A204.1 (cell line): ENCODE measurements around the gene MUC5AC.
"Not testable (repeated sequence)": the region's sequence is repeated elsewhere in the genome, so short reads cannot be mapped to it uniquely, and the experiment has no call there.

Experiments used
- FAIRE-seq: peaks from 2 replicates; lab custom pipeline; 2012; peaks lifted over from hg19 to GRCh38; lab: Jason Lieb, UNC

Gene MUC5AC

DNA sequence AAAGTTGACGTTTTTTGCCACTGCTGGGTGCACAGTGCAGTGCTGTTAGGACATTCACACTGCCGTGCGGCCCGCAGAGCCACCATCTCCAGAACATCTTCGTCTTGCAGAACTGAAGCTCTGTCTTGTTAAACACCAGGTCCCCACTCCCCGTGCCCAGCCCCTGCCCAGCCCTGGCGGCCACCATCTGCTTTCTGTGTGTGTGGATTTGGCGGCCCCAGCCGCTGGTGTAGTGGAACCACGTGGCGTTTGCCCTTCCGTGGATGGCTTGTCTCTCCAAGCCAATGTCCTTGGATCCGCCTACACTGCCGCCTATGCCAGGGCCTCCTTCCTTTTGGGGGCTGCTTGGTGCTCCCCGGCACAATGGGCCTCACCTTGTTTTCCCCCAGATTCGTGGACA, 8.2 kb upstream of the MUC5AC start:
- FAIRE-seq, result no peak

DNA sequence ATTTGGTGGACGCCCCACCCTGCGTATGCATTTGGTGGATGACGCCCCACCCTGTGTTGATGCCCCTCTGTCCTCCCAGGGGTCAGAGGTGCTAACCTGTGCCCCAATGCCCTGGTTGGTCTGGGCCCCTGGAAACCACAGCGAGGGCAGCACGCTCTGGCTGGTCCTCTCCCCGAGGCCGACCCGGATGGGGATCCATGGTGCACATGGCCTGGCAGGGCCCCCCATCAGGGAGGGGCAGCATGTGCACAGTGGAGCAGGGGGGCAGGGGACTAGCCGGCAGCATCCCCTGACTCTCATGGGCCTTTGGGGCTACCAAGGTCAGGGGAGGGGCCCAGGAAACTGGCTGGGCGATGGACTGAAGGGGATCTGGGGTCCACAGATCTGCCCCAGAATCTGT, 7.6 kb upstream of the MUC5AC start:
- FAIRE-seq, result no peak

GRCh38 chr11:1150769-1151365, 6.9 kb upstream of the MUC5AC start:
- no peak for FAIRE-seq

DNA sequence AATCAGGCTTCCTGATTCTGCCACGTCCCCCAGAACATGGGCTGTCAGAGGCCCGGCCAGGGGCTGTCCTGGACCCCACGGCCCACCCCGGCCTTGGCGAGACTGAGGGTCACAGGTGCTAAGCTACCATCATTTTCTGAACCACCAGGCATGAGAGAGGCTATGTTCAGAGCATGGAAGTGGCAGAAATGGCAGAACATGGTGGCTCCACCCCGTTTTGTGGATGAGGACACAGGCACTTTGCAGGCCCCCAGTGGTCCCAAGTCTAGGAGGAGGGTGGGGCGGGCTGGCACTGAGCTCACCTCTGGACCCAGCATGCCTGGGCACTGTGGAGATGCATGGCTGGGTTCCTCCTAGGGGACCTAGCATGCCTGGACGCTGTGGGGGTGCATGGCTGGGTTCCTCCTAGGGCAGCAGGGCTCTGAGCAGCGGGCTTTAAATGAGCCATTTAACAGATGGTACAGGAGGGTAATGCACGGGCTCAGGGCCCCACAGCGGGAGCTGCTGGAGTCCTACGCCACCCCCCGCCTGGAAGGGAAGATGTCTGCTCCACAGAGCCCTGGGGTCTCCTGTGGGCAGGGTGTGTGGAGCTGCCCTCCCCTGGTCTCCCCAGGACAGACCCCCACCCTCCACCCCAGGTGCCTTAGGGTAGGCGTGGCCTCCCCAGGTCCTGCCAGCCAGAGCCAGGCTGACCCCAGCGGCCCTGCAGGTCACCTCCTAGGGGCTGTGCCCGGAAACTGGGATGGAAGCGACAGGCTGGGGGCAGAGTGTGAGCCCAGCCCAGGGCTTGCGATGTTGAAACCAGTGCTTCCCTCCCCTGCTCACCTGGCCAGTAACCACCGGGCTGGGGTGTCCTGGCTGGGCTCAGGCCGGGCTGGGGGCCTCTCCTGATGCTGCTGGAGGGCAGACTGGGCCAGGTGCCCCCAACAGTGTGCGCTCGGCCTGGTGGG, 6.1 kb upstream of the MUC5AC start:
- no peak for FAIRE-seq

DNA sequence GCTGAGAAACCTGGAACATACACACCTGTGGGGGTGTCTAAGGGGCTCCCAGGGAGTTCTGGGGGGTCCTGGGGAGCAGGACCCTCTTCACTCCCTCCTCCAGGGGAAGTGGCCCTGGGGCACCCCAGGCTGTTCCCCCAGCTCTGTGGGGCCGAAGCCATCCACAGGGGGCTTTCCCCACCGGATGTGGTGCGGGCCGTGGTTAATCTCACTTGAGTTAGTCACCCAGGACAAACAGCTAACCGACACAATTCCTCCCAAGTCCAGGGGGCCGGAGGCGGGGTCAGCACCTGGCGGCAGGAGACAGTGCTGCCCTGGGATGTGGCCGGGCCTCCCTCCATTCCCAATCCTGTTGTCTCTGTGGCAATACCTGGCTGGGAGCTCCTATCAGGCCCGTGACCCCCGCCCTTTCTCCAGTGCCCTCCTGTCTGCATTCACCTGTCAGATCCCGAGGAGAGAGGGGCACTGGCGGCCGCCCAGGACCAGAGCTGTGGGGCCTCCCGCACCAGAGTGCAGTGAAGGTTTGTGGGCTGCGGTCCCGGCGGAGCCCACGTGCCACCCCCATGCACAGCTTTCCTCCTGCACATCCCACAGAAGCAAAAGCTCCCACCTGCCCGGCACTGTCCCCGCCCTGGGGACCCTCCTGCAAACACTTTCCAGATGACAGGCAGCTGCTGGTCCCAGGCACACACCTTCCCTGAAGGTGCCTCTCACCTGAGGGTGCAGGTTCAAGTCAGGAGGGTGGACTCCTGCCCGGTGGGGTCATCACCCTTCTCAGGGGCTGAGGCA, 5.2 kb upstream of the MUC5AC start:
- FAIRE-seq, result no peak

DNA sequence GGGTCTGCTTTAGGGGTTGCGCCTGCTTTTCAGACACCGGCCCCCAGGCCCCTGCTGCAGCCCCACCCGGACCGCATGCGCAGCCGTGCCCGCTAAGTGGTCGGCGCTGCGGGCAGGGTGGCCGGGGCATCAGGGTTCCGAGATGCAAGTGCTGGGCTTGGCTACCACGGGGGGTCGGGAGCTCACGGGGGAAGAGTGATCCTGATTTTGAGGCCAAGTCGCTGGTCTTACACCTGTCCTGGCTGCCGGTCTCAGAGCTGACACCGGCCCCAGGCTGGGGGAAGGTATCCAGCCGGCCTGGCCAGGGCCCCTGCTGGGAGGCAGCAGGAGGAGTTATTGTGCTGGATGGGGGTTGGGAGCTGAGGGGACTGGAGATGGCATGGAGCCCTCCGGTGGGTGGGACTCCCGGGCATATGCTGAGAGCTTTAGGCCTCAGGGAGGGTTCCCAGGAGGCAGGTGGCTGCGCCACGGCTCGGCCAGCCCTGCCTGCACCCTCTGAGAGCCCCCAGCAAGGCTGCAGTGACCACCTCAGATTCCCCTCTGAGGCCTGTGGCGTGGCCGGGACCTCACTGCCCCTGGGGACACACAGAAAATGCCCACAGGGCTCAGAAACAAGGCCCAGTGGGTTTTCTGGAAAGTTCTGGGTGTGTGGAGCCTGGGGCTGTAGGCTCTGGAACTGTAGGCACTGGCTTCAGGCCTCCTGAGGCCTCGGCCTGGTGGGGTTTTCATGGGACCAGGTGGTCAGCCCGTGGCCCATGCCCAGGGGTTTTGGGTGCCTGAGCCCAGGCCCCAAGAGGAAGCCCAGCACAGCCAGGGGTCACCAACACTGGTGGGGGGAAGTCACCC, 4.4 kb upstream of the MUC5AC start:
- no peak for FAIRE-seq

- no peak for FAIRE-seq
Observed at GRCh38 chr11:1153951-1154493, 3.7 kb upstream of the MUC5AC start.

- FAIRE-seq, result not testable (repeated sequence)
Observed at GRCh38 chr11:1154656-1155055, 3.1 kb upstream of the MUC5AC start.

DNA sequence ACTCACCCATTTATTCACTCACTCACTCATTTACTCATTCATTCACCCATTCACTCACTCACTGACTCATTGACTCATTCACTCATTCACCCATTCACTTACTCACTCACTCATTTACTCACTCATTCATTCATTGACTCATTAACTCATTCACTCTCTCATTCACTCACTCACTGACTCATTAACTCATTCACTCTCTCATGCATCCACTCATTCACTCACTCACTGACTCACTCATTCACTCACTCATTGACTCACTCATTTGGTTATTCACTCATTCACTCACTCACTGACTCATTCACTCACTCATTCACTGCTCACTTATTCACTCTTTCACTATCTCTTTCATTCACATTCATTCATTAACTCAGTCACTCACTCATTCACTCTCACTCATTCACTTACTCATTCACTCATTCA, 2.5 kb upstream of the MUC5AC start:
- FAIRE-seq, result no peak

DNA sequence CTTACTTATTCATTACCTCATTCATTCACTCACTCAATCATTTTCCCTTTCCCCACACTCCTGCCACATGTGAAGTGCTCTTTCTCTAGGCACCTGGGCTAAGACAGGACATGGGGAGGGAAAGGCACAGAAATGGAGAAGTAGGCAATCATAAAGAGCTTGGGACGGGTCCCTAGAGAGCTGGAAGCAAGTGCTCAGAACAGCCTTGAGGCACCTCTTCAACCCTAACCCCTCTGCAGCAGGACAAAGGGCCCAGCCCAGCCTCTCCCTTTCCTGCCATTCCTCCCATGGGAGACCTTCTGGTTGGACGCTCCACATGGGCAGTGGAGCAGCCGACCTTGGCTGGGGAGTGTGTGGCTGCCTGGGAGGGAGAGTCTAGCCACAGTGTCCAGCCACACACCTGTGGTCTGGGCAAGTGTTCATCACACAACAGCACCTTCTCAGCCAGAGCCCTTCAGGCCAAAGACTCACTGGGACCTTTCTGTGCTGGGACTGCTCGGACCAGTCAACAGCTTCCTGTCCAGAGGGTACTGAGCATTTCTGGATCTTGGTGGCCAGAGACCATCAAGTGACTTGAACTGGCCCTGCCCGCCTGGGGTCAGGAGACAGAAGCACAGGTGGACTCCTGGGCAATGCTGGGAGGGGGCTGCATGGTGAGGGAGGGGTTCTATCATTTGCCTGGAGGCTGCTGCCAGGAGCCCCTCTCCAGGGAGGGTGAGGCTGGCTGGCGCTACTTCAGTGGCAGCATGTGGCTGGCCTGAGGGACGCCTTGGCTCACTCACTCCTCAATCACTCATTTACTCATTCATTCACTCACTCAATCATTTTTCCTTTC, 1.0 kb upstream of the MUC5AC start:
- no peak for FAIRE-seq

DNA sequence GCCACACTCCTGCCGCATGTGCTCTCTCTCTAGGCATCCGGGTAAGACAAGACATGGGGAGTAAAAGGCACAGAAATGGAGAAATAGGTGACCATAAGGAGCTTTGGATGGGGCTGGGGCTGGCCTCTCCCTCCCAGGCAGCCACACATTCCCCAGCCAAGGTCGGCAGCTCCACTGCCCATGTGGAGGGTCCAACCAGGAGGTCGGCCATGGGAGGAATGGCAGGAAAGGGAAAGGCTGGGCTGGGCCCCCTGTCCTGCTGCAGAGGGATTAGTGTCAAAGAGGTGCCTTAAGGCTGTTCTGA, 460 bp upstream of the MUC5AC start:
- FAIRE-seq, result no peak

DNA sequence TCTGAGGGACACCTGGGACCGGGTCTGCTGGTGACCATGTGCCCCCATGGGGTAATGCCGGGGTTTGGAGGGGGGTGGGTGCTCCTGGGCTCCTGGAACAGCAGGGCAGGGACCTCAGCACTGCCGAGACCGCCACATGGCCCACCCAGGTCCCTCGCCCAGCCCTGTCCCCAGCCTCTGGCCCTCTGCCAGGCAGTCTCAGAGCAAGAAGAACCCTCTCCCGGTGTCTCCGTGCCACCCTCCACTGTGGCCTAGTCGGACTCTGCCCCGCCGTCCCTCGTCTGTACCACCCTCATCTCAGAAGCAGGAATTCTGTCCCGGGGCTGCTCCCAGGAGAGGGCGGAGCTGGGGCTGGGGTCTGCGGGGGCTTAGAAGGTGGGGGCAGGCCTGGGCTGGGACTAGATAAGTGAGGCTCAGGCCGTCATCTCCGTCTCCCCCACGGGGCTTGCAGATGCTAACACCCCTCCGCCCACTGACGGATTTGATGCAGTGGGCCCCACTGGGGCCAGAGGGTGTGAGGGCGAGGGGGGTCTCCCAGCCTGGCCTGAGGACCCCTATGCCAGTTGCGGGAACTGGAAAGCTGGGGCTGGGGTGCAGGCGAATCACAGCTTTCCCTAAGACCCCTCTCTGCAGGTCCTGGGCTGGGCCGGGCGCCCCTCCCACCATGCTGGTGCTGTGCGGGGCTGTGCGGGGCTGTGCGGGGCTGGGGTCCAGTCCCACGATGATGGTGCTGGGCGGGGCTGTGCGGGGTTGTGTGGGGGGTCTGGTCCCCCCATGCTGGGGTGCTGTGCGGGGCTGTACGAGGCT, 1.1 kb downstream of the MUC5AC start:
- no peak for FAIRE-seq

- not testable (repeated sequence) for FAIRE-seq
Observed at GRCh38 chr11:1159488-1160220, 1.9 kb downstream of the MUC5AC start.

DNA sequence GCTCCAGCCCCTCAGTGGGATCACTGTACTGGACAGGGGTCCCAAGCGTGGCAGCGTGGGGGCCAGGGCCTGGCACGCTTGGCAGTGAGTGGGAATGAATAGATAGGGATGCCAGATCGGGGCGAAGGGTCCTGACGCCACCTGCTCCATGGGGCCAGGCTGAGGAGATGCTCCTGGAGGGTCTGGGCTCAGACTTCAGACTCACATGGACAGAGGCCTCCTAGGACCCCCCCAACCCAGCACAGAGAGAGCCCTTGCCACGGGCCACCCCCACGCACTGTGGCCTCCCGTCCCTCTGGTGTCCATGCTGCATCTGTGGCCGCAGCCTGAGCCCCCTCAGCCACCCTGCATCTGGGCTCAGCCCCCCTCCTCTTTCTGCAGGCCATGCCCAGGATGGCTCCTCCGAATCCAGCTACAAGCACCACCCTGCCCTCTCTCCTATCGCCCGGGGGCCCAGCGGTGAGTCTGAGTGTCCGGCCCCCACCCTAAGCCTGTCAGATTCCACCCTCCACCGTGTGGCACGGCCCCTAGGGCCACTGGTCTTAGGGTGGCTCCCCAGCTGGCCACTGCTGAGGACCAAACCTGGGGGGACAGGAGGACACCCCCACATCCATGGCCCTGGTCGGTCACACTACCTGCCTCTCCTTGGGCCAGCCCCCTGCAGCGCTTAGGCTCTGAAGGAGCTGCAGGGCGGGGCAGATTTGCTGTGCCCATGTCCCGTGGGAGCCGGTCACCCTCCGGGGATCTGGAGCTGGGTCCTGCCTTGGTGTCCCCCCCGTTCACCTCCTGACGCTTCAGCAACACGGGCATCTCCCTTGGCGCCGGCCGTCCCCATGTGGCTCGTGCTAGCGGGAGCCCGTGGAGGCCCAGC, 2.7 kb downstream of the MUC5AC start:
- FAIRE-seq, result no peak

DNA sequence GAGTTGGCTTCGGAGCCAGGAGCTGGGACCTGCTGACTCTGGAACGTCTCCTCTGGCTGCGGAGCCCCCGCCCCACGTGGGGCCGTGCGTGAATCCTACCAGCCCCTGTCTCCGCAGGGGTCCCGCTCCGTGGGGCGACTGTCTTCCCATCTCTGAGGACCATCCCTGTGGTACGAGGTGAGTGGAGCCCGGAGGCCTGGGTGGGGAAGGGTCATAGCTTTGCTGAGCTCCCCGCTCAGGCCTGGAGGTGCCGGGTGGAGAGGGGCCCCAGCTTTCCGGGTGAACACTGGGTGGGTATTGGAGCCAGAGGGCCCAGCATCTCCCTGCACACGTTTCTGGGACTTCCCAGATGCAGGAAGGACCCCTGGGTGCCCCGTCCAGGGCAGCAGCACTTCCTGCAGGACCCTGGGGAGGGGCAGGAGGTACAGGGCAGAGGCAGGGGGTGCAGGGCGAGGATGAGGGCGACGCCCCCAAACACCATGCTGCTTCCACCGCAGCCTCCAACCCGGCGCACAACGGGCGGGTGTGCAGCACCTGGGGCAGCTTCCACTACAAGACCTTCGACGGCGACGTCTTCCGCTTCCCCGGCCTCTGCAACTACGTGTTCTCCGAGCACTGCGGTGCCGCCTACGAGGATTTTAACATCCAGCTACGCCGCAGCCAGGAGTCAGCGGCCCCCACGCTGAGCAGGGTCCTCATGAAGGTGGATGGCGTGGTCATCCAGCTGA, 3.8 kb downstream of the MUC5AC start:
- FAIRE-seq, result no peak

- no peak for FAIRE-seq
Observed at GRCh38 chr11:1162138-1162475, 4.4 kb downstream of the MUC5AC start.

- no peak for FAIRE-seq
Observed at GRCh38 chr11:1162491-1163311, 4.9 kb downstream of the MUC5AC start.
